Keratinocyte (primary cell): ENCODE measurements around the gene SNX2. TPM values are rescaled to one million over a fixed set of nuclear protein-coding genes. Genes with fewer than 3 reads are reported as not detected.

Source experiments
- DNase-seq: peaks from one replicate; pipeline ENCODE4 v3.0.0-alpha.2; 2011; ENCODE audit warnings: low read depth, missing footprints, low spot score
- FAIRE-seq: peaks from 2 replicates; lab custom pipeline; 2011; peaks lifted over from hg19 to GRCh38; lab: Jason Lieb, UNC
- H2AFZ ChIP-seq: 2 replicates; pipeline ENCODE4 v1.6.0; 2012; ENCODE audit warnings: low read length, control low read depth, inconsistent platforms; ENCODE audit not compliant: control insufficient read depth
- H3K27ac ChIP-seq: 2 replicates; pipeline ENCODE4 v1.5.1; 2011; ENCODE audit warnings: low read length; ENCODE audit not compliant: control insufficient read depth, insufficient read depth
- H3K27me3 ChIP-seq: 3 replicates; pipeline ENCODE4 v1.6.0; 2011; ENCODE audit warnings: low read length; ENCODE audit not compliant: control insufficient read depth, insufficient read depth; ENCODE audit errors: extremely low read depth
- H3K36me3 ChIP-seq, 2 experiments: 2 replicates in 1 of 2; 3 replicates in 1 of 2; pipeline ENCODE4 v1.5.1; 2011; ENCODE audit warnings: low read length in 2 of 2, mild to moderate bottlenecking in 1 of 2; ENCODE audit not compliant: control insufficient read depth in 2 of 2, insufficient read depth in 2 of 2; ENCODE audit errors: extremely low read depth in 1 of 2
- H3K4me1 ChIP-seq: 3 replicates; pipeline ENCODE4 v1.5.1; 2011; ENCODE audit warnings: low read length; ENCODE audit not compliant: control insufficient read depth, insufficient read depth; ENCODE audit errors: extremely low read depth
- H3K4me2 ChIP-seq: 3 replicates; pipeline ENCODE4 v1.6.0; 2011; ENCODE audit warnings: low read depth, low read length; ENCODE audit not compliant: control insufficient read depth, insufficient read depth; ENCODE audit errors: extremely low read depth
- H3K4me3 ChIP-seq, 3 experiments: fragments of 200-600 bp in 1 of 3; sonication (generic) in 1 of 3; 2 replicates in 2 of 3; 3 replicates in 1 of 3; pipeline ENCODE4 v1.5.1; 2011 to 2016; ENCODE audit warnings: low read length in 3 of 3, mild to moderate bottlenecking in 3 of 3, control low read depth in 2 of 3, inconsistent platforms in 1 of 3, low read depth in 1 of 3, mixed read lengths in 1 of 3, mixed run types in 1 of 3, moderate library complexity in 1 of 3; ENCODE audit not compliant: control insufficient read depth in 2 of 3, insufficient read depth in 2 of 3; ENCODE audit errors: extremely low read depth in 1 of 3
- H3K79me2 ChIP-seq: 2 replicates; pipeline ENCODE4 v1.6.0; 2012; ENCODE audit warnings: low read length; ENCODE audit not compliant: control insufficient read depth, insufficient read depth
- H3K9ac ChIP-seq: 3 replicates; pipeline ENCODE4 v1.6.0; 2011; ENCODE audit warnings: low read length; ENCODE audit not compliant: control insufficient read depth, insufficient read depth; ENCODE audit errors: extremely low read depth
- H3K9me1 ChIP-seq: 3 replicates; pipeline ENCODE4 v1.6.0; 2011; ENCODE audit warnings: low read length; ENCODE audit not compliant: control insufficient read depth, insufficient read depth; ENCODE audit errors: extremely low read depth
- H3K9me3 ChIP-seq: 2 replicates; pipeline ENCODE4 v1.5.1; 2012; ENCODE audit warnings: low read depth, low read length; ENCODE audit not compliant: control insufficient read depth
- H4K20me1 ChIP-seq: 3 replicates; pipeline ENCODE4 v1.6.0; 2011; ENCODE audit warnings: low read length; ENCODE audit not compliant: control insufficient read depth, insufficient read depth; ENCODE audit errors: extremely low read depth
- EZH2 ChIP-seq: IDR thresholded peaks from one replicate; pipeline ENCODE4 v1.6.1; 2012; ENCODE audit warnings: inconsistent platforms, mild to moderate bottlenecking, low read length, moderate library complexity
- dilution Hi-C: fragments of 300-500 bp; cut with MboI; formaldehyde crosslinking; loops from one replicate; pipeline ENCODE4 v1.7.0; 2020; ENCODE audit warnings: low sequenced_read_pairs; ENCODE audit not compliant: extremely low pct_ligation_motif_present
- polyA plus RNA-seq, 5 experiments: library from polyadenylated mRNA; depleted of rRNA in 3 of 5; stranded (reverse) in 3 of 5; stranded (forward) in 1 of 5; unstranded in 1 of 5; fragments of >200 nt; gene quantifications; 1 replicate in 1 of 5; 2 replicates in 3 of 5; 3 replicates in 1 of 5; pipeline versions ENCODE4 v1.2.1 to v1.2.3, GENCODE V29; 2011 to 2012; ENCODE audit warnings: missing spikeins in 2 of 5, low read depth in 1 of 5, low replicate concordance in 1 of 5
- TF ChIP-seq, protein P1 (sequence below), 3 experiments: IDR thresholded peaks in 1 of 3; conservative IDR thresholded peaks in 1 of 3; optimal IDR thresholded peaks in 1 of 3; 2 replicates in 2 of 3; 3 replicates in 1 of 3; pipeline versions ENCODE3 to v1.5.1; 2011; ENCODE audit warnings: low read length in 3 of 3, mild to moderate bottlenecking in 3 of 3, moderate library complexity in 2 of 3, control low read depth in 1 of 3, inconsistent platforms in 1 of 3; ENCODE audit not compliant: insufficient read depth in 2 of 3; ENCODE audit errors: extremely low read depth in 1 of 3

SNX2 gene
- polyA plus RNA-seq, 1 donor (not counting 4 experiments of a cell fraction or from before 2014, with no cell fraction given) = 87.8 TPM

DNA sequence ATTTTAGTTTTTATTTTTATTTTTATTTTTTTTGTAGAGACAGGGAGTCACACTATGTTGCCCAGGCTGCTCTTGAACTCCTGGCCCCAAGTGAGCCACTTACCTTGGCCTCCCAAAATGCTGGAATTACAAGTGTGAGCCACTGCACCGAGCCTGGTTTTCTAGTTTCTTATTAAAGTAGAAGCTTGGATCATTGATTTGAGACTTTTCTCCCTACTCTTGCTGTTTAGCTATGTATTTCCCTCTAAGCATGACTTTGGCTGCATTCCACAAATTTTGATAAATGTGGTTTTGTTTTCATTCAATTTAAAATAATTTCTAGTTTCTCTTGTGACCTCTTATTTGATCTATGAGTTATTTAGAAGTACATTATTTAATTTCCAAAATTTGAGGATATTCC, 10.4 kb downstream of the SNX2 start:
- no peaks in the 10 kb centered on the region for H3K4me1 ChIP-seq
- FAIRE-seq (no peak), DNase-seq (no peak)
- no peak overlapping the region for H3K9ac ChIP-seq
- peaks cover 56% of the 10 kb centered on the region for H3K79me2 ChIP-seq
- H3K27me3 ChIP-seq = no peaks in the 10 kb centered on the region
- TF ChIP-seq EZH2 = no peak
- TF ChIP-seq, protein P1, sequence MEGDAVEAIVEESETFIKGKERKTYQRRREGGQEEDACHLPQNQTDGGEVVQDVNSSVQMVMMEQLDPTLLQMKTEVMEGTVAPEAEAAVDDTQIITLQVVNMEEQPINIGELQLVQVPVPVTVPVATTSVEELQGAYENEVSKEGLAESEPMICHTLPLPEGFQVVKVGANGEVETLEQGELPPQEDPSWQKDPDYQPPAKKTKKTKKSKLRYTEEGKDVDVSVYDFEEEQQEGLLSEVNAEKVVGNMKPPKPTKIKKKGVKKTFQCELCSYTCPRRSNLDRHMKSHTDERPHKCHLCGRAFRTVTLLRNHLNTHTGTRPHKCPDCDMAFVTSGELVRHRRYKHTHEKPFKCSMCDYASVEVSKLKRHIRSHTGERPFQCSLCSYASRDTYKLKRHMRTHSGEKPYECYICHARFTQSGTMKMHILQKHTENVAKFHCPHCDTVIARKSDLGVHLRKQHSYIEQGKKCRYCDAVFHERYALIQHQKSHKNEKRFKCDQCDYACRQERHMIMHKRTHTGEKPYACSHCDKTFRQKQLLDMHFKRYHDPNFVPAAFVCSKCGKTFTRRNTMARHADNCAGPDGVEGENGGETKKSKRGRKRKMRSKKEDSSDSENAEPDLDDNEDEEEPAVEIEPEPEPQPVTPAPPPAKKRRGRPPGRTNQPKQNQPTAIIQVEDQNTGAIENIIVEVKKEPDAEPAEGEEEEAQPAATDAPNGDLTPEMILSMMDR (optimal IDR thresholded peaks at IDR 0.05 in 1 of 3, IDR thresholded peaks at IDR 0.05 in 1 of 3, conservative IDR thresholded peaks at IDR 0.05 in 1 of 3; ENCODE audit: extremely low read depth in 1 of 3, insufficient read depth in 2 of 3, low read length in 3 of 3) = no peak
- H3K9me3 ChIP-seq = no peaks in the 10 kb centered on the region
- no peaks in the 10 kb centered on the region for H4K20me1 ChIP-seq
- no peaks in the 10 kb centered on the region for H3K36me3 ChIP-seq
- no peak overlapping the region for H2AFZ ChIP-seq
- H3K9me1 ChIP-seq = no peaks in the 10 kb centered on the region
- H3K4me3 ChIP-seq = no peak overlapping the region
- no peak overlapping the region for H3K27ac ChIP-seq
- H3K4me2 ChIP-seq = no peak overlapping the region
- dilution Hi-C loops = no loop called here

DNA sequence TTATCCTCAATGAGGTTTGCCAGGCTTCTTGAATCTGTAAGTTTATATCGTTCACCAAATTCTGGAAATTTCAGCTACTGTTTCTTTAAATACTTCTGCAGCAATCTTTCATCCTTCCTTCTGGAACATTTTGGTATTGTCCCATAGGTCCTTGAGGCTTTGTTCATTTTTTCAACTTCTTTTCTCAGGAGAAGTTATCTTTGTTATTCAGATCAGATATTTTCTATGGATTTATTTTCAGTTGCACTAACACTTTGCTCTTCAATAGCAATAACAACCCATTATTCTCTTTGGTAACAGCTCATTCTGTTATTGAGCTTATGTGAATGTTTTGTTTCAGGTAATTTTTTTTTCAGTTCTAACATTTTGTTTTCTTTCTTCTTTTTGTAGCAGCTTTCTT, 13.5 kb downstream of the SNX2 start:
- H3K27ac ChIP-seq = no peak overlapping the region
- H3K36me3 ChIP-seq = no peaks in the 10 kb centered on the region
- H3K4me1 ChIP-seq = no peaks in the 10 kb centered on the region
- no peaks in the 10 kb centered on the region for H4K20me1 ChIP-seq
- no peak overlapping the region for H3K4me2 ChIP-seq
- H3K9me3 ChIP-seq = no peaks in the 10 kb centered on the region
- TF ChIP-seq EZH2 = no peak
- TF ChIP-seq, protein P1 (optimal IDR thresholded peaks at IDR 0.05 in 1 of 3, IDR thresholded peaks at IDR 0.05 in 1 of 3, conservative IDR thresholded peaks at IDR 0.05 in 1 of 3; ENCODE audit: extremely low read depth in 1 of 3, insufficient read depth in 2 of 3, low read length in 3 of 3) = no peak
- dilution Hi-C loops = no loop called here
- H2AFZ ChIP-seq = no peak overlapping the region
- FAIRE-seq (no peak), DNase-seq (no peak)
- no peak overlapping the region for H3K9ac ChIP-seq
- no peaks in the 10 kb centered on the region for H3K9me1 ChIP-seq
- H3K27me3 ChIP-seq = no peaks in the 10 kb centered on the region
- H3K79me2 ChIP-seq = peaks cover 38% of the 10 kb centered on the region
- no peak overlapping the region for H3K4me3 ChIP-seq
